Smooth muscle cell (in vitro differentiated cells): Measurements from ENCODE around the gene TMEM125. TPM values are rescaled to one million over a fixed set of nuclear protein-coding genes. Genes with fewer than 3 reads are reported as not detected.

ENCODE experiments used
- DNase-seq: peaks from one replicate; lab custom pipeline; 2025; ENCODE audit not compliant: unreplicated experiment; lab: John Stamatoyannopoulos, UW
- H2AFZ ChIP-seq: fragments of 200-600 bp; sonication (generic); 2 replicates; pipeline ENCODE4 v1.6.0; 2016; ENCODE audit warnings: antibody characterized with exemption, low read depth, mild to moderate bottlenecking
- H3F3A ChIP-seq: fragments of 200-600 bp; sonication (generic); 2 replicates; pipeline ENCODE4 v1.6.0; 2017; ENCODE audit warnings: antibody characterized with exemption, low read depth
- H3K27ac ChIP-seq: fragments of 200-600 bp; sonication (generic); 2 replicates; pipeline ENCODE4 v1.5.1; 2016; ENCODE audit warnings: low read depth, mild to moderate bottlenecking
- H3K27me3 ChIP-seq: fragments of 200-600 bp; sonication (generic); 2 replicates; pipeline ENCODE4 v1.6.1; 2016; ENCODE audit warnings: low read depth, mild to moderate bottlenecking
- H3K36me3 ChIP-seq: fragments of 200-600 bp; sonication (generic); 2 replicates; pipeline ENCODE4 v1.5.1; 2016; ENCODE audit warnings: low read depth
- H3K4me1 ChIP-seq: fragments of 200-600 bp; sonication (generic); 2 replicates; pipeline ENCODE4 v1.5.1; 2016; ENCODE audit warnings: low read depth
- H3K4me2 ChIP-seq: fragments of 200-600 bp; sonication (generic); 2 replicates; pipeline ENCODE4 v1.6.0; 2016; ENCODE audit warnings: mild to moderate bottlenecking
- H3K4me3 ChIP-seq: fragments of 200-600 bp; sonication (generic); 2 replicates; pipeline ENCODE4 v1.5.1; 2016; ENCODE audit warnings: mild to moderate bottlenecking
- H3K79me2 ChIP-seq: fragments of 200-600 bp; sonication (generic); 2 replicates; pipeline ENCODE4 v1.6.0; 2016; ENCODE audit warnings: low read depth, mild to moderate bottlenecking
- H3K9ac ChIP-seq: fragments of 200-600 bp; sonication (generic); 2 replicates; pipeline ENCODE4 v1.6.0; 2016; ENCODE audit warnings: low read depth
- H3K9me3 ChIP-seq: fragments of 200-600 bp; sonication (generic); replicated peaks from 2 replicates; pipeline ENCODE4 v1.5.1; 2016; ENCODE audit warnings: low read depth
- H4K20me1 ChIP-seq: fragments of 200-600 bp; sonication (generic); 2 replicates; pipeline ENCODE4 v1.6.0; 2016; ENCODE audit warnings: low read depth
- WGBS: methylation state at CpG from one replicate; pipeline ENCODE4 v1.1.7; 2016; ENCODE audit warnings: low lambda C conversion rate; 5-methylcytosine and 5-hydroxymethylcytosine counted together
- polyA plus RNA-seq: library from polyadenylated mRNA; unstranded; fragments of >200 nt; fragmentation: Nextera tagmentation; extraction: Ambion mirVana; gene quantifications from 2 replicates; pipeline ENCODE4 v1.2.1, GENCODE V29; 2016
- total RNA-seq: library from RNA; depleted of rRNA; stranded (reverse); fragments of >200 nt; gene quantifications from 2 replicates; pipeline ENCODE4 v1.2.3, GENCODE V29; 2014
- TF ChIP-seq, protein P1 (sequence below): fragments of 200-600 bp; sonication (generic); IDR thresholded peaks from 2 replicates; pipeline ENCODE4 v1.5.1; 2017; ENCODE audit warnings: borderline replicate concordance, mild to moderate bottlenecking, antibody characterized with exemption; ENCODE audit not compliant: insufficient read depth, poor library complexity, severe bottlenecking

TMEM125 gene
- total and polyA plus RNA-seq, 2 experiments from 2014 or later: 1.4 to 4.2 TPM

DNA sequence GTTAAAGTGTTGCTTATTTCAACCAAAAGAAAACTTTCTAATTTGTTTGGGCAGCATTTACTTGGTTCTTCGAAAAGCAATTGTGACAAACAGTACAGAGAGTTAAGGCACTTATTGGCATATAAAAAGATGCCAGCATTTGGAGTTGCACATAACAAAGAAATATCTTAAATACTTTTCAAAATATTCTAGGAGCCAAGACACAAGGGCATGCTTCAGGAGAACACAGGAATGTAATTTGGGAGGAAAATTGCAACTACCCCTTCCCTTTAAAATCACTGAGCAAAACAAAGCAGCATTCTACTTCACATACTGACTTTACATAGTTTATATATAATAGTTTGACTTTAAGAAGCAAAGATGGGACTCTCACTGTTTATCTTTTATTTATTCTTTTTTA, 26.4 kb downstream of the TMEM125 start:
- 62% methylated on average over 1 of the region's 1 CpG for WGBS
- H3K27me3 ChIP-seq: no peaks in the 10 kb centered on the region
- no peaks in the 10 kb centered on the region for H3K9me3 ChIP-seq
- no peak overlapping the region for H3K4me3 ChIP-seq
- no peak overlapping the region for H3K27ac ChIP-seq
- no peak for DNase-seq
- no peak overlapping the region for H2AFZ ChIP-seq
- peaks cover 23% of the 10 kb centered on the region for H3K4me1 ChIP-seq
- H3F3A ChIP-seq: no peaks in the 10 kb centered on the region
- H3K36me3 ChIP-seq: no peaks in the 10 kb centered on the region
- TF ChIP-seq, protein P1, sequence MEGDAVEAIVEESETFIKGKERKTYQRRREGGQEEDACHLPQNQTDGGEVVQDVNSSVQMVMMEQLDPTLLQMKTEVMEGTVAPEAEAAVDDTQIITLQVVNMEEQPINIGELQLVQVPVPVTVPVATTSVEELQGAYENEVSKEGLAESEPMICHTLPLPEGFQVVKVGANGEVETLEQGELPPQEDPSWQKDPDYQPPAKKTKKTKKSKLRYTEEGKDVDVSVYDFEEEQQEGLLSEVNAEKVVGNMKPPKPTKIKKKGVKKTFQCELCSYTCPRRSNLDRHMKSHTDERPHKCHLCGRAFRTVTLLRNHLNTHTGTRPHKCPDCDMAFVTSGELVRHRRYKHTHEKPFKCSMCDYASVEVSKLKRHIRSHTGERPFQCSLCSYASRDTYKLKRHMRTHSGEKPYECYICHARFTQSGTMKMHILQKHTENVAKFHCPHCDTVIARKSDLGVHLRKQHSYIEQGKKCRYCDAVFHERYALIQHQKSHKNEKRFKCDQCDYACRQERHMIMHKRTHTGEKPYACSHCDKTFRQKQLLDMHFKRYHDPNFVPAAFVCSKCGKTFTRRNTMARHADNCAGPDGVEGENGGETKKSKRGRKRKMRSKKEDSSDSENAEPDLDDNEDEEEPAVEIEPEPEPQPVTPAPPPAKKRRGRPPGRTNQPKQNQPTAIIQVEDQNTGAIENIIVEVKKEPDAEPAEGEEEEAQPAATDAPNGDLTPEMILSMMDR: no peak
- no peak overlapping the region for H3K4me2 ChIP-seq
- H3K79me2 ChIP-seq: no peaks in the 10 kb centered on the region
- no peak overlapping the region for H3K9ac ChIP-seq
- no peaks in the 10 kb centered on the region for H4K20me1 ChIP-seq

DNA sequence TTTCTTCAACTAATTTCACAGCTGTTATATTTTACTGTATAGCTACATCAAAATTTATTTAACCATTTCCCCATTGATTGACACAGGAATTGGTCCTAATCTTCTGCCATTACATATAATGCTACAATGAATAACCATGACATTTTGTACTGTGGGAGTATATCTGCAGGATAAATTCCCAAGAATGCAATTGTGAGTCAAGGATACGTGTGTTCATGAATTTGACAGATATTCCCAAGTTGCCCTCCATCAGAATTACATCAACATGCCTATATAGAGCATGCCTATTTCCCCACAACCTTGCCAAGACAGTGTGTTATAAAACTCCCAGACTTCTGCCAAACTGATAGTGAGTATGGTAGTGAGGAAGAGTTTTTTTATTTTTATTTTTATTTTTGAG, 28.3 kb downstream of the TMEM125 start:
- Histone ChIP-seq H3K4me1 (peaks cover 23% of the 10 kb centered on the region), H3K4me2 (no peak overlapping the region), H3K4me3 (no peak overlapping the region), H3K36me3 (no peaks in the 10 kb centered on the region), H2AFZ (no peak overlapping the region), H4K20me1 (no peaks in the 10 kb centered on the region), H3K27ac (no peak overlapping the region), H3K27me3 (no peaks in the 10 kb centered on the region), H3F3A (no peaks in the 10 kb centered on the region), H3K9ac (no peak overlapping the region), H3K9me3 (no peaks in the 10 kb centered on the region), H3K79me2 (no peaks in the 10 kb centered on the region)
- no peak for DNase-seq
- TF ChIP-seq, protein P1: no peak
- WGBS: 96% methylated on average over 1 of the region's 1 CpG

DNA sequence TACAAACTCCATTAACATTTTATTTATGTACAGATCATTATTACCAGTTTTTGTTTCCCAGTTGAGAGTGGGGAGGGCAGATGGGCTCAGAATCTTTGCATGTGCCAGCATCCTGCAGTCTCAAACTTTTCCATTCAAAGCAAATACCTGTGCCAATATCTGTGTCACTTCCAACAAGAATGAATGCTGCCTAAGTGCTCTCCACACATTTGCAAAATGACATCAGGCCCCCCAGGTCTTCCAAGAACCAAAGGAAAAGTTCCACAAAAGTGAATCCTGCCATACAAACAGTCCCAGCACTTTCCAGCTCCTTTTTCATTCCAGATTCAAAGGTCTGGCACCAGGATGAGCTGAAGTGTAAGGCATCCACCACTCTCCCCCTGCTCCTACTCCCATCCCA, 29.3 kb downstream of the TMEM125 start:
- H3K9ac ChIP-seq: no peak overlapping the region
- H3K9me3 ChIP-seq: no peaks in the 10 kb centered on the region
- DNase-seq: no peak
- peaks cover 23% of the 10 kb centered on the region for H3K4me1 ChIP-seq
- H4K20me1 ChIP-seq: no peaks in the 10 kb centered on the region
- TF ChIP-seq, protein P1: no peak
- H3K4me3 ChIP-seq: no peak overlapping the region
- H3K36me3 ChIP-seq: no peaks in the 10 kb centered on the region
- H3F3A ChIP-seq: no peaks in the 10 kb centered on the region
- no peak overlapping the region for H2AFZ ChIP-seq
- H3K27me3 ChIP-seq: no peaks in the 10 kb centered on the region
- no peaks in the 10 kb centered on the region for H3K79me2 ChIP-seq
- no peak overlapping the region for H3K27ac ChIP-seq
- H3K4me2 ChIP-seq: no peak overlapping the region

DNA sequence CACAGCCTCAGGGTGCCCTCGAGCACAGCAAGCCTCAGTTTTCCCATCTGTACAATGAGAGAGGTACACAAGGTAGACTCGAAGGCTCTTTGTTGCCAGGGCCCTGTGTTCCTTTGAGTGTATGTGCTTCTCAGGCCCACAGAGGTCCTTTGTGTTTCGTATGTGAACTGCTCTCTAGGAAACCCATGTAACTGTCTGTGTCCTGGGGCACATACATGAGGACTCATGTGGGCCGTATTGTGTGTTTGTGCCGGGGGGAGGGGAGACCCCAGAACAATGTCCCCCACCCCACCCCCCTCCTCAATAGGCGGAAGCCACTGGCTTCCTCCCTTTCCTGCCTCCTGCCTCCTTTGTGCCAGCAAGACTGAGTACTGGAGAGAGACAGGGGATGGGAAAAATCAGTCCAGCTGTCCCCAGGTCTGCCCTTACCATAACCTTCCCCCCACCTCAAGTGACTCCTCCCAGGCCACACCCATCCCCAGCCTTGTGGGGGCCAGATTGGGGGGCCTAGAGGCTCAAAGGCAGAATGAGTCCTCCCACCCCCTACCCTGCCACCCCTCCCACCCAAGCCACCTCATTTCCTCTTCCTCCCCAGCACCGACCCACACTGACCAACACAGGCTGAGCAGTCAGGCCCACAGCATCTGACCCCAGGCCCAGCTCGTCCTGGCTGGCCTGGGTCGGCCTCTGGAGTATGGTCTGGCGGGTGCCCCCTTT, 30.8 kb downstream of the TMEM125 start, which contains the start of gene TIE1:
Gene TIE1 (plus strand): TSS at position 605 of the 717 bp plus-strand sequence. CDS start 90 bp downstream, at position 695.
- Histone ChIP-seq H3K27me3 (no peaks in the 10 kb centered on the region), H3K4me3 (no peak within 1 kb of the TSS), H4K20me1 (no peaks in the 10 kb centered on the region), H3K4me1 (peaks cover 8% of the 10 kb centered on the region), H3K36me3 (no peaks in the 10 kb centered on the region), H3K4me2 (no peak within 1 kb of the TSS), H2AFZ (no peak within 1 kb of the TSS), H3F3A (no peaks in the 10 kb centered on the region), H3K27ac (no peak within 1 kb of the TSS), H3K9ac (no peak within 1 kb of the TSS), H3K9me3 (no peaks in the 10 kb centered on the region), H3K79me2 (no peaks in the 10 kb centered on the region)
- TF ChIP-seq, protein P1: no peak
- no peak for DNase-seq
- WGBS: 90% methylated on average over 10 of the region's 10 CpGs
